Esophagus muscularis mucosa (tissue), 4 donors: ENCODE data around the gene NEURL4. TPM values are rescaled to one million over a fixed set of nuclear protein-coding genes. Genes with fewer than 3 reads are reported as not detected.

Experiments used
- DNase-seq: peaks from one replicate; pipeline ENCODE4 v3.0.0-alpha.2; 2017; ENCODE audit errors: extremely low spot score
- H3K27ac ChIP-seq, 4 donors: fragments of 200-600 bp; sonication (generic); replicated peaks in 1 of 4; 1 replicate in 3 of 4; 2 replicates in 1 of 4; pipeline ENCODE4 v1.5.1; 2016 to 2019; ENCODE audit warnings: mild to moderate bottlenecking in 1 of 4
- H3K27me3 ChIP-seq, 4 donors: fragments of 200-600 bp; sonication (generic); one replicate each; pipeline versions ENCODE4 v1.5.1 to v1.6.0; 2016 to 2019
- H3K36me3 ChIP-seq, 4 donors: fragments of 200-600 bp; sonication (generic); one replicate each; pipeline ENCODE4 v1.5.1; 2016 to 2019
- H3K4me1 ChIP-seq, 4 donors: fragments of 200-600 bp; sonication (generic); one replicate each; pipeline ENCODE4 v1.5.1; 2016 to 2019
- H3K4me3 ChIP-seq, 4 donors: fragments of 200-600 bp; sonication (generic); 1 replicate in 2 of 4; 2 replicates in 2 of 4; pipeline ENCODE4 v1.5.1; 2016 to 2019; ENCODE audit warnings: mild to moderate bottlenecking in 4 of 4, moderate library complexity in 1 of 4
- H3K9me3 ChIP-seq, 4 donors: fragments of 200-600 bp; sonication (generic); 1 replicate in 3 of 4; 2 replicates in 1 of 4; pipeline ENCODE4 v1.5.1; 2016 to 2019
- CTCF ChIP-seq, 3 experiments: fragments of 200-600 bp in 2 of 3; fragments of 450-650 bp in 1 of 3; sonication (generic) in 2 of 3; IDR thresholded peaks; one replicate each; pipeline ENCODE4 v1.5.1; 2017 to 2019; ENCODE audit warnings: antibody characterized with exemption in 3 of 3, mild to moderate bottlenecking in 2 of 3, moderate library complexity in 1 of 3
- EP300 ChIP-seq: sonication (generic); formaldehyde crosslinking; IDR thresholded peaks from one replicate; pipeline ENCODE4 v1.6.1; 2017; ENCODE audit warnings: antibody characterized with exemption
- POLR2A ChIP-seq: fragments of 450-650 bp; IDR thresholded peaks from one replicate; pipeline ENCODE4 v1.6.1; 2017; ENCODE audit warnings: antibody characterized with exemption, moderate library complexity, mild to moderate bottlenecking, low read depth
- POLR2AphosphoS5 ChIP-seq, 2 donors: sonication (generic); formaldehyde crosslinking; IDR thresholded peaks; one replicate each; pipeline ENCODE4 v1.6.1; 2017; ENCODE audit warnings: antibody characterized with exemption in 2 of 2
- WGBS: methylation state at CpG from one replicate; pipeline ENCODE4 v1.1.5; 2018; 5-methylcytosine and 5-hydroxymethylcytosine counted together
- intact Hi-C: fragments of 100-400 bp; cut with DNase I; formaldehyde crosslinking; loops from one replicate; pipeline ENCODE4 v1.15.1; 2023
- total RNA-seq, 4 donors: library from RNA; depleted of rRNA; stranded (reverse); fragments of >200 nt; gene quantifications; one replicate each; pipeline versions ENCODE4 v1.1.0 to v1.2.1, GENCODE V29; 2016

The NEURL4 gene
- total RNA-seq, 4 donors from 2014 or later = 13.9 to 27.0 (median 20.6) TPM

GRCh38 chr17:7328009-7328408 lies 1.1 kb downstream of the NEURL4 start:
- intact Hi-C loops = no loop called here
- Histone ChIP-seq H3K36me3 (peaks cover 8 to 47% (median 41%) of the 10 kb centered on the region in 4 donors), H3K4me1 (peaks cover 16 to 34% (median 25%) of the 10 kb centered on the region in 4 donors), H3K27ac (peak overlapping the region in 3 of 4 donors; percentile 92), H3K27me3 (peaks cover 0 to 3% (median 0%) of the 10 kb centered on the region in 4 donors), H3K9me3 (no peaks in the 10 kb centered on the region), H3K4me3 (peak overlapping the region in 2 of 4 donors; percentile 75 to 81)
- no peak for DNase-seq
- 52% methylated on average over 1 of the region's 1 CpG for WGBS
- TF ChIP-seq POLR2A = no peak
- no peak for TF ChIP-seq CTCF (IDR thresholded peaks at IDR 0.05)
- TF ChIP-seq EP300 = no peak
- no peak for TF ChIP-seq POLR2AphosphoS5 (IDR thresholded peaks at IDR 0.05)

GRCh38 chr17:7327501-7327900 lies 1.6 kb downstream of the NEURL4 start:
- intact Hi-C loops = no loop called here
- DNase-seq = no peak
- H3K4me1 ChIP-seq = peaks cover 16 to 34% (median 25%) of the 10 kb centered on the region in 4 donors
- H3K27ac ChIP-seq = no peak overlapping the region
- peaks cover 0 to 2% (median 0%) of the 10 kb centered on the region in 4 donors for H3K27me3 ChIP-seq
- no peak for TF ChIP-seq EP300
- no peak for TF ChIP-seq POLR2AphosphoS5 (IDR thresholded peaks at IDR 0.05)
- no peak for TF ChIP-seq CTCF (IDR thresholded peaks at IDR 0.05)
- H3K9me3 ChIP-seq = no peaks in the 10 kb centered on the region
- 83% methylated on average over 12 of the region's 17 CpGs for WGBS
- no peak overlapping the region for H3K4me3 ChIP-seq
- peaks cover 13 to 52% (median 46%) of the 10 kb centered on the region in 4 donors for H3K36me3 ChIP-seq

GRCh38 chr17:7327056-7327455 lies 2.1 kb downstream of the NEURL4 start:
- WGBS = 85% methylated on average over 5 of the region's 7 CpGs
- H3K36me3 ChIP-seq = peaks cover 18 to 56% (median 51%) of the 10 kb centered on the region in 4 donors
- DNase-seq = no peak
- H3K27ac ChIP-seq = no peak overlapping the region
- no peaks in the 10 kb centered on the region for H3K9me3 ChIP-seq
- TF ChIP-seq POLR2AphosphoS5 (IDR thresholded peaks at IDR 0.05) (no peak), CTCF (IDR thresholded peaks at IDR 0.05) (no peak), POLR2A (no peak), EP300 (no peak)
- intact Hi-C loops = no loop called here
- H3K27me3 ChIP-seq = no peaks in the 10 kb centered on the region
- H3K4me1 ChIP-seq = peaks cover 16 to 34% (median 25%) of the 10 kb centered on the region in 4 donors
- no peak overlapping the region for H3K4me3 ChIP-seq

GRCh38 chr17:7326186-7326585 lies 2.9 kb downstream of the NEURL4 start:
- Histone ChIP-seq H3K27ac (no peak overlapping the region), H3K36me3 (peaks cover 25 to 65% (median 59%) of the 10 kb centered on the region in 4 donors), H3K4me1 (peaks cover 16 to 34% (median 25%) of the 10 kb centered on the region in 4 donors), H3K9me3 (no peaks in the 10 kb centered on the region), H3K4me3 (no peak overlapping the region), H3K27me3 (no peaks in the 10 kb centered on the region)
- 100% methylated on average over 2 of the region's 11 CpGs for WGBS
- DNase-seq = no peak
- intact Hi-C loops = no loop called here
- TF ChIP-seq POLR2A = no peak
- TF ChIP-seq CTCF (IDR thresholded peaks at IDR 0.05) = no peak
- no peak for TF ChIP-seq POLR2AphosphoS5 (IDR thresholded peaks at IDR 0.05)
- no peak for TF ChIP-seq EP300

- intact Hi-C loops = no loop called here
- no peak for DNase-seq
- Histone ChIP-seq H3K4me3 (no peak overlapping the region), H3K27me3 (no peaks in the 10 kb centered on the region), H3K4me1 (peaks cover 11 to 26% (median 17%) of the 10 kb centered on the region in 4 donors), H3K9me3 (no peaks in the 10 kb centered on the region), H3K27ac (no peak overlapping the region), H3K36me3 (peaks cover 34 to 76% (median 70%) of the 10 kb centered on the region in 4 donors)
- no peak for TF ChIP-seq EP300
- no peak for TF ChIP-seq POLR2A
- WGBS = 90% methylated on average over 17 of the region's 19 CpGs
These were observed 4.1 kb downstream of the NEURL4 start for GRCh38 chr17:7325031-7325528.
